Stimulated activated CD4-positive, alpha-beta T cell treated with anti-CD3 and anti-CD28 coated beads, Interleukin-2, amount 100 ng/mL, for 4 hours (primary cell): ENCODE results near the gene CDC42EP2.
A peak's percentile ranks its signal among the peaks of the same experiment; 100 is the strongest.

Experiments
- DNase-seq: peaks from one replicate; pipeline ENCODE4 v3.0.0-alpha.2; 2020; ENCODE audit warnings: low read depth

CDC42EP2 gene

GRCh38 chr11:65314501-65315203 is at the start of gene CDC42EP2:
CDC42EP2 (plus strand) TSS chr11:65314866; CDS start chr11:65320899, 6,033 bp downstream.
- DNase-seq, result peak; percentile 60

DNA sequence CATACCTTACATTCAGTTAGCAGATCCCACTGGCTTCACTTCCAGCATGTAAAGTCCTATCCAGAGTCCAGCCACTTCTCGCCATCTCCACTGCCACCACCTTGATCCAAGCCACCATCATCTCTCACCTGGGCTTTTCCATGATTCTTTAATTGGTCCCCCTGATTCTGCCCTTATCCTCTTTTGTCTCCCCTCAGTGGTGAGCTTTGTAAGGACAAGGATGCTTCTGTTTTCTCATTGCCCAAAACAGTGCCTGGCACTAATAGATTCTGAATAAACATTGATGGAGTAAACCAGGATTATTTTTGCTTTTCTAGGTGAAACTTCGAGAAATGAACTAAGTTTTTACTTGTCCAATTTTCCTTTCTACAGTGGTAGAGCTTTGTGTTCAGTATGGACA is 48.5 kb upstream of the CDC42EP2 start:
- DNase-seq, result no peak

DNA sequence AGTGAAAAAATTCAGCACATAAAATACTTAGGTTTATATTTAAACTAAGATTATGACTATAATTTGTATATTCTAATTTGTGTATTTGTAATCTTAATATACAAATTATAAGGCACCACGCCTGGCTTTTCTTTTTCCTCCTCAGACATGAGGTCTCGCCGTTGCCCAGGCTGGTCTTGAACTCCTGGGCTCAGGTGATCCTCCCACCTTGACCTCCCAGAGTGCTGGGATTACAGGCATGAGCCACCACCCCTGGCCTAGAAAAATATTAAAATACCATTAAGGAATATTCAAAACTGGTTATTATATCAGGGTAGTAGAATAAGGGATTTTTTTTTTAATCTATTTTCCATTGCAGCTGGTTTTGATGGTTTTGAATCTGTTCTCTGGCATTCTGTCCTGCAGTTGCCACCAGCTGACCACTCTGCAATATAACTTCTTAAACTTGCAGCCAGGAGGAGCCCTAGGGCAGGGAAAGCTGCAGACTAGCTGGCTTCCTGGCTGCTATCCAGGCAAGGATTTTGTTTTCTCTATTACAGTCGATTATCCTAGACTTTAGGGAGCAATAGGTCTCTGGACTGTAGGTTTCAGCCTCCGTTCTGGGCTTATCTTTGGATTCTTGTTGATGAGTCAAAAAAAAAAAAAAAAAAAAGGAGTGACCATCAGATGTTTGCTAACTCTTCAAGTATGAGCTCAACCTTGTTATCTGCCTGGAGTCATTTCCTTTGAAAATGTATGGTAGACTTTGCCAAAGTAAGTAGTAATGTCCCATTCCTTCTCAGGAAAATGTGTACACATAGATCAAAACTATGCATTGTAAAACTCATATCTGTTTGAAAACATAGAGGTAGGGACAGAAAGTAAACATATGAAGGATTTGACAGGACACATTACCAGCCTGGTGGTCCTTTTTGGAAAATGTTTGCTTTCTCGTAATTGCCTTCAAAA is 39.7 kb upstream of the CDC42EP2 start:
- DNase-seq, result no peak

DNA sequence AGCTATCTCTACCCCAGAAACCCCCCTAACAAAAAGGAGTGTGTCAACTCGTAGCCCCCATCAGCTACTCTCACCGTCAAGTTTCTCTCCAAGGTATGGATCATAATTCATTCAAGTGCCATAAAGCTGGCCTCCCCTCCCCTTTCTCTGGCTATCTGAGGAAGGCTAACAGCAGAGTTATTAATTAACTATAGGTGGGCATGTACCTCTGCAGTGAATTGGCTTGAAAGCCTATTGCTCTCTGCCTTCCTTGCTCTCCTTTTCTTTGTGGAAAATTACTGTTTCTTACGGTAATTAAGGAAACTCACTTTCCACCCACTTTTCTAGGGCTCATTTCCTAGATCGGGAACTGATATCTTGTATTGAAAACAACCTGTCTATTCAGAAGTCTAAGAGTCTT is 38.8 kb upstream of the CDC42EP2 start:
- DNase-seq, result no peak

DNA sequence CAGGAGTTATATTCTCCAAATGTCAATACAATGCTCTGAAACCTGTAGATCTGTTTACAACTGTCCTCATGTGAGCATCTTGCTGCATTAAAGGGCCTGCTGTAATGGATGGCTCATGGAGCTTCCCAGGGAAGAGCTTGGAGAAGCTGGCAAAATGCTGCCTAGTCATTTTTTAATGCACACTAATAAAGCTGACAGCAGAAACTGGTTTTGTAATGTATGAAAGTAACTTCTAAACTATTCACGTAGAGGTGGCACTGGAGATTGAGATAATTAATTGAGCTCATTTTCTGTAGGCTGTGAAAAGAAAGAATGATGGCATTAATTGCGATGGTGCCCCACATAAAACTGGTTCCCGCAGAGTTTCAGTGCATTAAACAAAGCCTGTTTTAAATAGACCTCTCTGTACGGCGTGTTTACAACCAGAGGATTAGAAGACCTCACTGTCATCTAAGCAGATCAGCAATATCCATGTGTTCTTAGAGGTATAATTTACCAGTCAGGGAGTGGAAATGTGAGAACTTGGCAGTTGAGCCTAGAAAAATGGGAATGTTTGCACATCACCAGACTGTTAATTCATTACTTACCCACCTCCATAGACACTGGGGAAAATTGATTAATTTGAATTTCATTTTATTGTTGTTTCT is 36.9 kb upstream of the CDC42EP2 start:
- no peak for DNase-seq

- no peak for DNase-seq
Measured at GRCh38 chr11:65278356-65278755, 36.3 kb upstream of the CDC42EP2 start.

DNA sequence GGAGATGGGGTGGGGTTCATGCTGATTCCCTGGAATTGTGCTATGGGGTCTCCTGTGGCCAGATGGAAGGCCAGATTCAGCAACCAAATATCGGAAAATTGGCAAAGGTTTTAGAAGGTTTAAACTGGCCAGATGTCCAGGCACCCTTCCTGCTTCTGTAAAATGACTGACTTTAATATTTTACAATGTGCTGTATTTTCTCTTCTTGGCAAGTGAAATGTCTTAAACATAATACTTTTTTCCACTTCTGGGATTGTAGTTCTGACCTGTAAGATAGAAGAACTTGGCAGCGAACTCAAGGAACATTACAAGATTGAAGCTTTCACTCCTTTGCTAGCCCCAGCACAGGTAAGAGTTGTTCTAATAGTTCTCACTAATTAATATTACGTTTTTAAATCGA is 35.4 kb upstream of the CDC42EP2 start:
- DNase-seq, result no peak

- peak; percentile 57 for DNase-seq
Measured at GRCh38 chr11:65279741-65280440, 34.8 kb upstream of the CDC42EP2 start.

DNA sequence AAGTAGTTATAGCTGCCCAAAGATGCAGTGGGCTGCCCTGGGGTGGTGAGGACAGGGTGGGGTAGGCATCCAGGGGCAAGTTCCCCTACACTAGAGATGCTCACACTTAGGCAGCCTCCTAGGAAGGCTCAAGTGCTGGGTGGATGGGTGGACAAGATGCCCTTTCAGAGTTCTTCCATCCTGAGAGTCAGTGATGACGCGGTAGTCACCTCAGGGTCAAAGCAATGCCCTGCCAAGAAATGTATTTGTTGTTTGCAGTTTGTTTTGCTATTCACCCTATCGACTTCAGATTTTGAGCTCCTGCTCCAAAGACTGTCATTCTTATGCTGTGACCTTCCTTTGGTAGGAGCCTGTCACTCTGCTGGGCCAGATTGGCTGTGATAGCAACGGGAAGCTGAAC is 34.0 kb upstream of the CDC42EP2 start:
- DNase-seq, result no peak

DNA sequence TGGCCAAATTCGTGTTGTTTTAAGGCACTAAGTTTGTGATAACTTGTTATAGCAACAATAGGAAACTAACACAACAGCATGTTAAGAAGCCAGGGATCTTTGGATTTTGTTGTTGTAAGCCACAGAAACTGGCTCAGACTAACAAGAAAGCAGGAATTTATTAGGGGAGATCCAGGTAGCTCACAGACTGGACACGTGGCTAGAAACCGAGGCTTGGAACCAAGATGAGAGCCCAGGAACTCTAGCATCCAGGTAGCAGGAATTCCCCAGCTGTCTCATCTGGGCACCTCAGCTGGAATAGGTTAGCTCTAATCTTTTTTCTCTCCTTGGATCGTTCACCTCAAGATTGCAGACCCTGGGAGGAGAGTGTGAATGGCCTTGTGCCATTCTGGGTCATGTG is 28.0 kb upstream of the CDC42EP2 start:
- no peak for DNase-seq

- DNase-seq, result no peak
Measured at GRCh38 chr11:65287601-65288000, 27.1 kb upstream of the CDC42EP2 start.

- DNase-seq, result no peak
Measured at GRCh38 chr11:65288706-65289536, 25.7 kb upstream of the CDC42EP2 start.

DNA sequence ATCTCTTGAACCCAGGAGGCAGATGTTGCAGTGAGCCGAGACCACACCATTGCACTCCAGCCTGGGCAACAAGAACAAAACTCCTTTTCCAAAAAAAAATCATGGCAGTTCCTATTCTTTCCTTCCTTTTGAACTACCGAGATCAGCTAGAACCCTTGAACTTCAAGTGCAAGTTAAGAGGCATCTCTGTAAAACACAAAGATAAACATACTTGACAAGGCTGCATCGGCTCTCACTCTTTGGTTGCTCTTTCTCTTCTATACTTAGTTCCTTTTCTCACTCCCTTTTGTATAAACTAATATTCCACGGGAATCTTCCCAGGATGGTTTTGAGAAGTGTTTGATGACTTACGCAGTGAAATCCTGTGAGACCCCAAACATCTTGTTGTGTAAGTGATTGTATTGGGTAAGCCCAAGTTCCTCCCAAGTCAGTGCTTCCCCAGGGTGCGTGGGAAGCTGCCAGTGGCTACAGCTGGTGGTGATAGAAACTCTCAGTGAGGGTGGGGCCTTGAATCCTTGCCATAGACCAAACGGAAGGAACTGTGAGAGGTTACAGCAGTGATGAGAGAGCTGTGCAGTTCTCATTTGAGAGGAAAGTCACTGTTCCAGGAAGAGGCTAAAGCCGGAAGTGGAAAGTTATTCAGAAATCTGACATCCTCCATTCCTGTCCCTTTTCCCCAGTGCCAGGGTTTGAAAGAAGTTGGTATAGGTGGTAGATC is 24.1 kb upstream of the CDC42EP2 start:
- DNase-seq, result no peak

DNA sequence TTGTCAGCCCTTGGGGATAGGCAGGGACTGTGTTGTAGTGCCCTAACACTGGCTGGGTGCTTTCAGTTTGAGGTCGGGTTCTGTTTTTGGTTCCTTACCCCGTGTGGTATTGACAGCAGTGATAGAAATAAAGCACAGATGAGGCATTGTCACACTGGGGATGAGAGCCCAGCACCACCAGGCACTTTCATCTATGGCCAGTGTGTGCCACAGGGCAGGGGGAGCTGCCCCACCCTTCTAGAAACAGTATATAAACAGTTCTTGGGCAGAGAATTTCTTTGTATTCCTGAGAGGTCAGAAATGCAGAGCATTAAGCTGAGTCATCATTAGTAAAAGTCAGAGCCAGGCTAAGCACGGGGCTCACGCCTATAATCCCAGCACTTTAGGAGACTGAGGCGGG is 23.1 kb upstream of the CDC42EP2 start:
- no peak for DNase-seq

DNA sequence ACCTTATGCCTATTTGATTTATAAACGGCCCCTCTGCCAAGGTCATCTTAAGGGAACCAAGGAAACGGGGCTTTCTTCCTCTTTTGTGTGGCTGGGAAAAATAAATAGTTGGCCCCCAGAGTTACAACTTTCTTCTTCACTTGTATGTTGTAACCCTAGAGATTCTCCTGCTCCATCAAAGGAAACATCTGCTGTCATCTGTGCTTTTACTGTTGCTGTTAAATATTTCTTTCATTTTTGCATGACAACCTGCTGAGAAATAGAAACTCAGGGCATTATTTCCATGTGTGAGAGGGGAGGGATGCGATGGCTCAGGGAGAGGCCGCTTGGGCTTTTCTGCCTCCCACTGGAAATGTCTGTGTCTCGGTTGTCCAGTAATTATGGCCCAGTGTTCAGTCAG is 21.8 kb upstream of the CDC42EP2 start:
- no peak for DNase-seq

DNA sequence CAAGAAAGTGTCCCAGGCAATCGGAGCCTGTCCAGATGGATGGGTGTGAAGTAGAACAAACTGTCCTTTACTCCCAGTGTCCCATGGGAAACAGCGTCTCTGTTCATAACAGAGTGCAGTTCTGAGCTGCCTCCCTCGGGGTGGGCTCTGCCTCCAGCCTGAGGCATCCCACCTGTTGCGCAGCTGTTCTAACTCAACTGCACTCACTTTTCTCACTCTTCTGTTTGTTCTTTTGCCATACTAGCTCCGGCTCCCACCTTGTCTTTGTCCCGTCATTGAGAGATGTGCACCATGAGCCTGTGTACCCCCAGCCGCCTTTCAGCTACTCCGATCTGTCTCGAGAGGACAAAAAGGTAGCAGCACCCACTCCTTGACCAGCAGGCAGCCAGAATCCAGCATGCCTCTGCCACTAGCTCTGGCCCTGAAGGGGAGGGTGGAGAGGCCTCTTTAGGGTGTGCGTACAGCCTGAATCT is 20.7 kb upstream of the CDC42EP2 start:
- no peak for DNase-seq

GRCh38 chr11:65295001-65295400 is 19.7 kb upstream of the CDC42EP2 start:
- DNase-seq, result no peak

GRCh38 chr11:65295571-65296341 is 18.9 kb upstream of the CDC42EP2 start:
- no peak for DNase-seq

GRCh38 chr11:65297026-65297672 is 17.5 kb upstream of the CDC42EP2 start:
- no peak for DNase-seq
